DOHH2 (cell line): ENCODE data around the gene NDC1.

Experiments
- H3F3A ChIP-seq: fragments of 200-600 bp; sonication (generic), shearing (Covaris generic); 2 replicates; pipeline ENCODE4 v1.6.0; 2016; ENCODE audit warnings: antibody characterized with exemption, mild to moderate bottlenecking; ENCODE audit not compliant: control insufficient read depth, insufficient read depth
- H3K27ac ChIP-seq: fragments of 200-600 bp; sonication (generic); 2 replicates; pipeline ENCODE4 v1.5.1; 2014; ENCODE audit warnings: low read depth, mild to moderate bottlenecking, low read length, moderate library complexity
- H3K27me3 ChIP-seq: fragments of 200-600 bp; sonication (generic); 2 replicates; pipeline ENCODE4 v1.6.1; 2014; ENCODE audit warnings: mild to moderate bottlenecking, low read length, mixed read lengths; ENCODE audit not compliant: control insufficient read depth
- H3K36me3 ChIP-seq: fragments of 200-600 bp; sonication (generic); 2 replicates; pipeline ENCODE4 v1.6.1; 2014; ENCODE audit warnings: mild to moderate bottlenecking, low read length, moderate library complexity, mixed read lengths; ENCODE audit not compliant: control insufficient read depth
- H3K4me1 ChIP-seq: fragments of 200-600 bp; sonication (generic); 2 replicates; pipeline ENCODE4 v1.6.1; 2014; ENCODE audit warnings: mild to moderate bottlenecking, low read length, mixed read lengths; ENCODE audit not compliant: control insufficient read depth
- H3K4me2 ChIP-seq: fragments of 200-600 bp; sonication (generic); 2 replicates; pipeline ENCODE4 v1.6.0; 2014; ENCODE audit warnings: mild to moderate bottlenecking, low read length, moderate library complexity
- H3K4me3 ChIP-seq: fragments of 200-600 bp; sonication (generic); 2 replicates; pipeline ENCODE4 v1.5.1; 2014; ENCODE audit warnings: mild to moderate bottlenecking, low read length, mixed read lengths
- H3K79me2 ChIP-seq: fragments of 200-600 bp; sonication (generic); 2 replicates; pipeline ENCODE4 v1.6.1; 2014; ENCODE audit warnings: mild to moderate bottlenecking, low read length, mixed read lengths; ENCODE audit not compliant: control insufficient read depth
- H3K9me2 ChIP-seq: fragments of 200-600 bp; sonication (generic); replicated peaks from 2 replicates; pipeline ENCODE4 v1.6.1; 2014; ENCODE audit warnings: mild to moderate bottlenecking, low read length, mixed read lengths; ENCODE audit not compliant: control insufficient read depth
- H3K9me3 ChIP-seq: fragments of 200-600 bp; sonication (generic); 2 replicates; pipeline ENCODE4 v1.6.1; 2014; ENCODE audit warnings: antibody characterized with exemption, low read length, mixed read lengths; ENCODE audit not compliant: control insufficient read depth, insufficient read depth
- H4K20me1 ChIP-seq: fragments of 200-600 bp; sonication (generic); 2 replicates; pipeline ENCODE4 v1.6.0; 2014; ENCODE audit warnings: low read depth, mild to moderate bottlenecking, antibody characterized with exemption, low read length, moderate library complexity; ENCODE audit not compliant: control insufficient read depth, insufficient read depth
- EZH2phosphoT487 ChIP-seq: fragments of 200-600 bp; sonication (generic); IDR thresholded peaks from 2 replicates; pipeline ENCODE4 v1.6.1; 2017; ENCODE audit warnings: borderline replicate concordance, mild to moderate bottlenecking, antibody characterized with exemption, low read length, moderate library complexity, mixed read lengths
- TF ChIP-seq, protein P1 (sequence below): fragments of 200-600 bp; sonication (generic); IDR thresholded peaks from one replicate; pipeline ENCODE4 v1.5.1; 2014; ENCODE audit warnings: antibody characterized with exemption, mild to moderate bottlenecking, low read depth, low read length; ENCODE audit not compliant: poor library complexity, severe bottlenecking

Gene NDC1

DNA sequence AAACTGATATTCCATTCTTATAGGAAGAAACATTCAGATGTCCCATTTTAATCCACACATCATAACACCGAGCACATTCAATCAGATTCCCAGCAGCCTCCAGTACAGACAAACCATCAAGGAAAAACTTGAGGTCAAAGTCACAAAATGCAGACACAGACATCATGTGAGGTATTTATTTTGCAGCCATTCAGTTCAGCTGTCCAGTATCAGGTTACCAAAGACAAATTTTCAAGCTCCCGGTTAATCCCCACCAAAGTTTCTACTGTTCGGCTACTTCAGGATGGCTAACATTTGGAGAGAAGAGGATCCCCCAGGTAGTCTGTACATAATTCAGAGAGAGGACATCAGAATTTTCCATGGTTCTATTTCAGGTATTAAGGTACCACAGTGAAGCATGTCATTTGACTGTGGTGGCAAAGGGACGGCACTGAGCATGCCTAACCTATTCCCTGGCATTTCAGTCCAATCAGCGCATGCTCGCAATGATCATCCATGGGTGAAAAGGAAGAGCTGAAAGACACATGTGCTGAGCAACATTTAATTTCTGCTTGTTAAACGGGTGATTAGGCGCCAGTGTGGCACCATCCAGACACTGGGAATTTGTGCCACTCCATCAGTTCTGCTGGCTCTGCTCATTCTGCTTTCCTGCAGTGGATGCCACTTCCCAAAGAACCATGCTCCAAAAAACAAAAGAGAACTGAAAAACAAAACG is 13.6 kb upstream of the NDC1 start:
- Histone ChIP-seq H3K4me1 (no peaks in the 10 kb centered on the region), H3F3A (no peaks in the 10 kb centered on the region), H3K27me3 (peaks cover 3% of the 10 kb centered on the region; the same call in 1 of the 2 replicates), H3K79me2 (no peaks in the 10 kb centered on the region), H3K4me2 (no peak overlapping the region), H3K4me3 (no peak overlapping the region), H3K36me3 (no peaks in the 10 kb centered on the region), H3K27ac (no peak overlapping the region), H3K9me3 (no peaks in the 10 kb centered on the region), H4K20me1 (no peaks in the 10 kb centered on the region), H3K9me2 (no peaks in the 10 kb centered on the region)
- TF ChIP-seq EZH2phosphoT487 = no peak
- TF ChIP-seq, protein P1, sequence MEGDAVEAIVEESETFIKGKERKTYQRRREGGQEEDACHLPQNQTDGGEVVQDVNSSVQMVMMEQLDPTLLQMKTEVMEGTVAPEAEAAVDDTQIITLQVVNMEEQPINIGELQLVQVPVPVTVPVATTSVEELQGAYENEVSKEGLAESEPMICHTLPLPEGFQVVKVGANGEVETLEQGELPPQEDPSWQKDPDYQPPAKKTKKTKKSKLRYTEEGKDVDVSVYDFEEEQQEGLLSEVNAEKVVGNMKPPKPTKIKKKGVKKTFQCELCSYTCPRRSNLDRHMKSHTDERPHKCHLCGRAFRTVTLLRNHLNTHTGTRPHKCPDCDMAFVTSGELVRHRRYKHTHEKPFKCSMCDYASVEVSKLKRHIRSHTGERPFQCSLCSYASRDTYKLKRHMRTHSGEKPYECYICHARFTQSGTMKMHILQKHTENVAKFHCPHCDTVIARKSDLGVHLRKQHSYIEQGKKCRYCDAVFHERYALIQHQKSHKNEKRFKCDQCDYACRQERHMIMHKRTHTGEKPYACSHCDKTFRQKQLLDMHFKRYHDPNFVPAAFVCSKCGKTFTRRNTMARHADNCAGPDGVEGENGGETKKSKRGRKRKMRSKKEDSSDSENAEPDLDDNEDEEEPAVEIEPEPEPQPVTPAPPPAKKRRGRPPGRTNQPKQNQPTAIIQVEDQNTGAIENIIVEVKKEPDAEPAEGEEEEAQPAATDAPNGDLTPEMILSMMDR = no peak

DNA sequence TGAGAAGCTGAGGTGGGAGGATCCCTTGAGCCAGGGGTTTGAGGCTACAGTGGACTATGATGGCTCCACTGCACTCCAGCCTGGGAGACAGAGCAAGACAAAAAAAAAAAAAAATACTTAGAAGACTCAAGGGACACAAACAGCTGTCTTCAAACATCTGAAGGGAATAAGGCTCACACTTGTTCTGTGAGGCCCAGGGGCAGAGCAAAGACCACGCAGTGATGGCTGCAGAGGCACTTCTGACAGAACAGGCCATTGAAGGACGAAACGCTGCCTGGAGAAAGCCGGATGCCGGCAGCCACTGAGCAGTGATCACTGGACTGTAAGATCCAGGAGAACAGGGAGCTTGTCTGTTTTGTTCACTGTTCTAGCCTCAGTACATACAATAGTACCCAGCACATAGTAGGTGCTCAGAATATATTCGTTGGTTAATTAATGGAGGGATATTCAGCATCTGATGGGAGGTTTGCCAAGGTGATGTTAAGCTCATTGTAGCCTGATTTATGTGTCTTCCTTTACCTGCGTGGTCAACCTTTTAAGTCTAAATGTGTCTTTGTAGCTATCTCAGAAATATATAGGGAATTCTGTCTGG is 12.1 kb upstream of the NDC1 start:
- Histone ChIP-seq H3K27me3 (peaks cover 3% of the 10 kb centered on the region; the same call in 1 of the 2 replicates), H3K9me3 (no peaks in the 10 kb centered on the region), H3K79me2 (no peaks in the 10 kb centered on the region), H3K36me3 (no peaks in the 10 kb centered on the region), H4K20me1 (no peaks in the 10 kb centered on the region), H3K27ac (no peak overlapping the region), H3K4me1 (peaks cover 4% of the 10 kb centered on the region; the same call in 1 of the 2 replicates), H3F3A (no peaks in the 10 kb centered on the region), H3K4me3 (no peak overlapping the region), H3K4me2 (no peak overlapping the region), H3K9me2 (no peaks in the 10 kb centered on the region)
- no peak for TF ChIP-seq EZH2phosphoT487
- TF ChIP-seq, protein P1 = no peak

DNA sequence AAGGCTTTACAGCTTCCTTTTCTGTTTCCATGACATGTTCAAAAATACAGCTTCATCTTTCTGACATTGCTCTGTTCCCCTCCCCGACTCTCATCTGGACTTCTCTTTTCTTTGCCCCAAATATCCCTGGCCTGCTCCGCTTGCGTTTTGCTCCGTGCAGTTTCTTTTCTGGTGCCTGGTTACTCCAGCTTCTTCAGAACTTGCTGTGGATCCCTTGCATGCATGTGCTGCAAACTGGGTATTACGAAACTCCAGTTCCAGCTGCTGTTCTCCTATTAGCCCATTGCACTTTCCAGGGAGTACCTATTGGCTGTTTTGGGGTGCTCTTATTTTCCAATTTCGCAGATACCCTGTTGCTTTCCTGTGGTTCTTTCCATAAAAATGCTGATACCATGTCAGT is 9.9 kb upstream of the NDC1 start:
- peaks cover 3% of the 10 kb centered on the region; the same call in 1 of the 2 replicates for H3K27me3 ChIP-seq
- no peak overlapping the region for H3K4me2 ChIP-seq
- no peaks in the 10 kb centered on the region for H3K9me3 ChIP-seq
- H3K27ac ChIP-seq = no peak overlapping the region
- no peaks in the 10 kb centered on the region for H3K9me2 ChIP-seq
- H4K20me1 ChIP-seq = no peaks in the 10 kb centered on the region
- H3K79me2 ChIP-seq = no peaks in the 10 kb centered on the region
- TF ChIP-seq EZH2phosphoT487 = no peak
- TF ChIP-seq, protein P1 = no peak
- no peak overlapping the region for H3K4me3 ChIP-seq
- H3K4me1 ChIP-seq = peaks cover 4% of the 10 kb centered on the region; the same call in 1 of the 2 replicates
- H3F3A ChIP-seq = no peaks in the 10 kb centered on the region
- H3K36me3 ChIP-seq = no peaks in the 10 kb centered on the region
